ENCODE results near the gene TAMALIN. TPM values are rescaled to one million over a fixed set of nuclear protein-coding genes. Genes with fewer than 3 reads are reported as not detected.
A peak's percentile ranks its signal among the peaks of the same experiment; 100 is the strongest.

The TAMALIN gene
- polyA plus RNA-seq, 3 donors: 0.63 to 118 (median 1.6) TPM

- Mint-ChIP-seq H3K4me3 (no peak overlapping the region), H3K27ac (peak overlapping the region in 1 of 7 donors; percentile 36), H3K4me1 (peaks cover 16% of the 10 kb centered on the region), H3K9me3 (peaks cover 0 to 4% (median 0%) of the 10 kb centered on the region in 7 donors), H3K27me3 (ENCODE audit: low read depth in 3 of 3) (peaks cover 2 to 23% (median 19%) of the 10 kb centered on the region in 3 donors), H3K36me3 (peaks cover 0 to 7% of the 10 kb centered on the region in 2 donors)
- Histone ChIP-seq H3K27me3 (ENCODE audit: control insufficient read depth in 2 of 2, insufficient read depth in 2 of 2, low read length in 2 of 2) (peaks cover 0 to 5% of the 10 kb centered on the region in 2 donors), H3K79me2 (ENCODE audit: insufficient read depth, low read length) (no peaks in the 10 kb centered on the region), H4K20me1 (ENCODE audit: insufficient read depth, low read length) (peaks cover 6% of the 10 kb centered on the region), H3K9ac (ENCODE audit: insufficient read depth, low read length, poor library complexity, severe bottlenecking) (no peak overlapping the region), H3K4me1 (ENCODE audit: control insufficient read depth in 1 of 2, insufficient read depth in 2 of 2, low read length in 2 of 2) (no peaks in the 10 kb centered on the region), H3K4me2 (replicated peaks; ENCODE audit: extremely low read depth, low read length, poor library complexity, severe bottlenecking) (no peak overlapping the region), H3K36me3 (replicated peaks in 1 of 2; ENCODE audit: control insufficient read depth in 1 of 2, insufficient read depth in 2 of 2, low read length in 2 of 2) (no peaks in the 10 kb centered on the region), H3K4me3 (replicated peaks in 1 of 3; ENCODE audit: low read depth in 2 of 3, low read length in 3 of 3) (no peak overlapping the region), H3K9me3 (replicated peaks in 1 of 2; ENCODE audit: control insufficient read depth in 1 of 2, insufficient read depth in 1 of 2, low read length in 2 of 2) (no peaks in the 10 kb centered on the region), H2AFZ (ENCODE audit: insufficient read depth, low read depth, low read length, poor library complexity, severe bottlenecking) (no peak overlapping the region), H3K27ac (ENCODE audit: low read depth in 1 of 2, low read length in 2 of 2) (no peak overlapping the region)
- no peak for TF ChIP-seq CTCF (IDR thresholded peaks at IDR 0.05)
- 93% methylated on average over 13 of the region's 20 CpGs for WGBS (ENCODE audit: insufficient coverage)
- intact Hi-C loops (cut with micrococcal nuclease): no loop called here
- DNase-seq: no peak
Observed at GRCh38 chr12:52063082-52063924, 56.6 kb downstream of the TAMALIN start.

- H3K27ac ChIP-seq (ENCODE audit: low read depth in 1 of 2, low read length in 2 of 2): no peak overlapping the region
- no peaks in the 10 kb centered on the region for H3K36me3 ChIP-seq (replicated peaks in 1 of 2; ENCODE audit: control insufficient read depth in 1 of 2, insufficient read depth in 2 of 2, low read length in 2 of 2)
- Mint-ChIP-seq H3K27ac (no peak overlapping the region), H3K9me3 (peaks cover 0 to 4% (median 0%) of the 10 kb centered on the region in 7 donors), H3K4me3 (no peak overlapping the region), H3K4me1 (peaks cover 18% of the 10 kb centered on the region), H3K36me3 (peaks cover 0 to under 1% of the 10 kb centered on the region in 2 donors), H3K27me3 (ENCODE audit: low read depth in 3 of 3) (peaks cover 2 to 26% (median 21%) of the 10 kb centered on the region in 3 donors)
- no peak overlapping the region for H3K9ac ChIP-seq (ENCODE audit: insufficient read depth, low read length, poor library complexity, severe bottlenecking)
- no peaks in the 10 kb centered on the region for H4K20me1 ChIP-seq (ENCODE audit: insufficient read depth, low read length)
- H3K9me3 ChIP-seq (replicated peaks in 1 of 2; ENCODE audit: control insufficient read depth in 1 of 2, insufficient read depth in 1 of 2, low read length in 2 of 2): no peaks in the 10 kb centered on the region
- H3K4me1 ChIP-seq (ENCODE audit: control insufficient read depth in 1 of 2, insufficient read depth in 2 of 2, low read length in 2 of 2): peaks cover 2 to 3% of the 10 kb centered on the region in 2 donors
- peaks cover 0 to 5% of the 10 kb centered on the region in 2 donors for H3K27me3 ChIP-seq (ENCODE audit: control insufficient read depth in 2 of 2, insufficient read depth in 2 of 2, low read length in 2 of 2)
- no peak for DNase-seq
- TF ChIP-seq CTCF (IDR thresholded peaks at IDR 0.05): no peak
- intact Hi-C loops (cut with micrococcal nuclease): no loop called here
- no peak overlapping the region for H3K4me2 ChIP-seq (replicated peaks; ENCODE audit: extremely low read depth, low read length, poor library complexity, severe bottlenecking)
- 85% methylated on average over 8 of the region's 12 CpGs for WGBS (ENCODE audit: insufficient coverage)
- no peak overlapping the region for H3K4me3 ChIP-seq (replicated peaks in 1 of 3; ENCODE audit: low read depth in 2 of 3, low read length in 3 of 3)
- H3K79me2 ChIP-seq (ENCODE audit: insufficient read depth, low read length): no peaks in the 10 kb centered on the region
- H2AFZ ChIP-seq (ENCODE audit: insufficient read depth, low read depth, low read length, poor library complexity, severe bottlenecking): no peak overlapping the region
Observed at GRCh38 chr12:52063981-52064649, 57.4 kb downstream of the TAMALIN start.

Small RNA genes lying within 50 kb of the gene (small RNA-seq; reads per million reads assigned to genes)
- gene RNU6-574P (ENCODE audit: insufficient read length, low read depth): not detected

Other genes with a start within 250 kb of the TAMALIN start
- under 1 TPM in 2 of 3 donors, not detected in 1; 0.06 to 0.52 TPM for gene FIGNL2, start 158.2 kb upstream of the TAMALIN start, polyA plus RNA-seq
- under 1 TPM in 1 of 3 donors, not detected in 2; 0.07 TPM for gene ANKRD33, start 118.8 kb upstream of the TAMALIN start, polyA plus RNA-seq
- gene ACVRL1, start 99.4 kb upstream of the TAMALIN start, polyA plus RNA-seq: 1 to 10 TPM; 1.5 to 3.6 (median 2.0) TPM
- 10 to 100 TPM in 1 of 3 donors, 1 to 10 TPM in 2; 1.8 to 18.5 (median 3.9) TPM for gene ACVR1B, start 55.2 kb upstream of the TAMALIN start, polyA plus RNA-seq
- gene NR4A1, start 44.5 kb downstream of the TAMALIN start, polyA plus RNA-seq: 1,000 to 10,000 TPM in 1 of 3 donors, 10 to 100 TPM in 2; 10.1 to 1,297 (median 41.4) TPM
- 100 to 1,000 TPM in 1 of 3 donors, 10 to 100 TPM in 2; 20.5 to 120 (median 26.4) TPM for gene ATG101, start 63.0 kb downstream of the TAMALIN start, polyA plus RNA-seq
- not detected for gene SMIM41, start 72.8 kb downstream of the TAMALIN start, polyA plus RNA-seq
- under 1 TPM; 0.18 to 0.52 (median 0.37) TPM for gene KRT80, start 185.1 kb downstream of the TAMALIN start, polyA plus RNA-seq
- gene KRT7, start 226.3 kb downstream of the TAMALIN start, polyA plus RNA-seq: 1 to 10 TPM in 2 of 3 donors, not detected in 1; 1.3 to 2.7 TPM